HL-60 (cell line): Measurements from ENCODE around the gene TCEAL6.
"Not testable (repeated sequence)": the region's sequence is repeated elsewhere in the genome, so short reads cannot be mapped to it uniquely, and the experiment has no call there.

Experiments
- DNase-seq, 2 experiments: peaks; one replicate each; pipeline ENCODE4 v3.0.0-alpha.2; 2010 to 2020; ENCODE audit warnings: low read depth in 1 of 2, low spot score in 1 of 2
- H3K27ac ChIP-seq: fragments of 250-450 bp; sonication (Bioruptor Pico); replicated peaks from 2 replicates; pipeline ENCODE4 v1.5.1; 2020; ENCODE audit warnings: mild to moderate bottlenecking, moderate library complexity
- H3K27me3 ChIP-seq: fragments of 250-450 bp; sonication (Bioruptor Pico); 2 replicates; pipeline ENCODE4 v1.5.1; 2021; ENCODE audit warnings: mild to moderate bottlenecking, moderate library complexity; ENCODE audit not compliant: insufficient read depth, poor library complexity, severe bottlenecking
- H3K4me3 ChIP-seq: replicated peaks from 2 replicates; pipeline ENCODE4 v1.5.1; 2011; ENCODE audit warnings: mild to moderate bottlenecking, control low read depth, low read length; ENCODE audit not compliant: insufficient read depth
- GABPA ChIP-seq: IDR thresholded peaks from 2 replicates; pipeline ENCODE4 v1.6.1; 2012; ENCODE audit warnings: low read depth
- POLR2AphosphoS5 ChIP-seq: IDR thresholded peaks from 2 replicates; pipeline ENCODE4 v1.6.1; 2012; ENCODE audit warnings: low read depth
- SPI1 ChIP-seq: IDR thresholded peaks from 2 replicates; pipeline ENCODE4 v1.6.1; 2012; ENCODE audit warnings: low read depth, mild to moderate bottlenecking, borderline replicate concordance
- long read RNA-seq: library from polyadenylated mRNA; unstranded; transcript quantifications from one replicate; pipeline ENCODE4 v2.0.0, GENCODE V29; 2020
- TF ChIP-seq, protein P1 (sequence below): IDR thresholded peaks from 2 replicates; pipeline ENCODE4 v1.6.1; 2012; ENCODE audit warnings: low read depth; ENCODE audit not compliant: insufficient replicate concordance
- TF ChIP-seq, protein P2 (sequence below): IDR thresholded peaks from one replicate; pipeline ENCODE4 v1.5.1; 2011; ENCODE audit warnings: low read length, control low read depth, inconsistent platforms; ENCODE audit not compliant: insufficient read depth

Gene TCEAL6
- long read RNA-seq: 0 reads

DNA sequence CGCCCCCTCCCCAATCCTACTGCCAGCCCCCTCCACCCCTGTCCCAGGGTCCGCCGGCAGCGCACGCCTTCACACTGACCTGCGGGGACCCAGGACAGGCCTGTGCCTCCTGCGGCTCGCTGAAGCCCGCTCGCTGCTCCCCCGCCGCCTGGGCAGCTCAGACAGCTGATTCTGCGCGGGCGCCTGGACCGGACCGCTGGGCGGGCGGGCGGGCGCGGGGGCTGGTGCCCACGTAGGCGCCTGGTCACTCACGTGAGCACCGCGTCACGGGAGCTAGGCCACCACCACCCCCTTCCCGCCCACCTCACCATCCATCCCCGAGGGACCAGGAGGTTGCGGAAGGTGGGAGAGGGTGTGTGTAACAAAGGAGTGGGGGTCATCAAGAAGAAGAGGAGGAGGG, at the start of gene TCEAL6:
TCEAL6 (minus strand) TSS at position 208 of the 400 bp plus-strand sequence.
- not testable (repeated sequence) for H3K27ac ChIP-seq, DNase-seq, H3K27me3 ChIP-seq, H3K4me3 ChIP-seq

DNA sequence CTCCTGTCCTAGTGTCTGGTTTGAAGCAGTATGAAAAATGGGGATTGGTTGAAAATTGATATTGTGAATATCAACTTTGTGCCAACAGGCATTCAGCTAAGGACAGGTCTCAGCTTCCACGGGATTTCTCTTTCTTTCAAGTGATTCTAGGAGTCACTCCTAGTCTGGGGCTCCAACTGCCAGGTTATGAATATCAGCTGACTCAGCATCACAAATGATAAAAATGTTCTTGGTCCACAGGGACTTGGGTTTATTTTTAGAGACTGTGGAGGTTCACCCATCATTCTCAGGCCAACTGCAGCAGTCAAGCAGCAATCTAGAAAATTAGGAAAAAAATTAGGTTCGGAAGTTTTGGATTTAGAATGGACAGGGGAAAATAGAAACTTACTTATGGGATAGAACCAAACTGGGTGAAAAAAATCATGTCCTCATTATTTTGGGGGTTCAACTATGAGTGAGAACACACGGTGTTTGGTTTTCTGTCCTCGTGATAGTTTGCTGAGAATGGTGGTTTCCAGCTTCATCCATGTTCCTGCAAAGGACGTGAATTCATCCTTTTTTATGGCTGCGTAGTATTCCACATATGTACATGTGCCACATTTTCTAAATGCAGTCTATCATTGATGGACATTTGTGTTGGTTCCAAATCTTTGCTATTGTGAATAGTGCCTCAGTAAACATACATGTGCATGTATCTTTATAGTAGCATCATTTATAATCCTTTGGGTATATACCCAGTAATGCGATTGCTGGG, 43.9 kb upstream of the TCEAL6 start:
- no peak overlapping the region for H3K27ac ChIP-seq
- no peak overlapping the region for H3K4me3 ChIP-seq
- TF ChIP-seq SPI1: no peak
- TF ChIP-seq, protein P1, sequence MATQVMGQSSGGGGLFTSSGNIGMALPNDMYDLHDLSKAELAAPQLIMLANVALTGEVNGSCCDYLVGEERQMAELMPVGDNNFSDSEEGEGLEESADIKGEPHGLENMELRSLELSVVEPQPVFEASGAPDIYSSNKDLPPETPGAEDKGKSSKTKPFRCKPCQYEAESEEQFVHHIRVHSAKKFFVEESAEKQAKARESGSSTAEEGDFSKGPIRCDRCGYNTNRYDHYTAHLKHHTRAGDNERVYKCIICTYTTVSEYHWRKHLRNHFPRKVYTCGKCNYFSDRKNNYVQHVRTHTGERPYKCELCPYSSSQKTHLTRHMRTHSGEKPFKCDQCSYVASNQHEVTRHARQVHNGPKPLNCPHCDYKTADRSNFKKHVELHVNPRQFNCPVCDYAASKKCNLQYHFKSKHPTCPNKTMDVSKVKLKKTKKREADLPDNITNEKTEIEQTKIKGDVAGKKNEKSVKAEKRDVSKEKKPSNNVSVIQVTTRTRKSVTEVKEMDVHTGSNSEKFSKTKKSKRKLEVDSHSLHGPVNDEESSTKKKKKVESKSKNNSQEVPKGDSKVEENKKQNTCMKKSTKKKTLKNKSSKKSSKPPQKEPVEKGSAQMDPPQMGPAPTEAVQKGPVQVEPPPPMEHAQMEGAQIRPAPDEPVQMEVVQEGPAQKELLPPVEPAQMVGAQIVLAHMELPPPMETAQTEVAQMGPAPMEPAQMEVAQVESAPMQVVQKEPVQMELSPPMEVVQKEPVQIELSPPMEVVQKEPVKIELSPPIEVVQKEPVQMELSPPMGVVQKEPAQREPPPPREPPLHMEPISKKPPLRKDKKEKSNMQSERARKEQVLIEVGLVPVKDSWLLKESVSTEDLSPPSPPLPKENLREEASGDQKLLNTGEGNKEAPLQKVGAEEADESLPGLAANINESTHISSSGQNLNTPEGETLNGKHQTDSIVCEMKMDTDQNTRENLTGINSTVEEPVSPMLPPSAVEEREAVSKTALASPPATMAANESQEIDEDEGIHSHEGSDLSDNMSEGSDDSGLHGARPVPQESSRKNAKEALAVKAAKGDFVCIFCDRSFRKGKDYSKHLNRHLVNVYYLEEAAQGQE: no peak
- TF ChIP-seq, protein P2, sequence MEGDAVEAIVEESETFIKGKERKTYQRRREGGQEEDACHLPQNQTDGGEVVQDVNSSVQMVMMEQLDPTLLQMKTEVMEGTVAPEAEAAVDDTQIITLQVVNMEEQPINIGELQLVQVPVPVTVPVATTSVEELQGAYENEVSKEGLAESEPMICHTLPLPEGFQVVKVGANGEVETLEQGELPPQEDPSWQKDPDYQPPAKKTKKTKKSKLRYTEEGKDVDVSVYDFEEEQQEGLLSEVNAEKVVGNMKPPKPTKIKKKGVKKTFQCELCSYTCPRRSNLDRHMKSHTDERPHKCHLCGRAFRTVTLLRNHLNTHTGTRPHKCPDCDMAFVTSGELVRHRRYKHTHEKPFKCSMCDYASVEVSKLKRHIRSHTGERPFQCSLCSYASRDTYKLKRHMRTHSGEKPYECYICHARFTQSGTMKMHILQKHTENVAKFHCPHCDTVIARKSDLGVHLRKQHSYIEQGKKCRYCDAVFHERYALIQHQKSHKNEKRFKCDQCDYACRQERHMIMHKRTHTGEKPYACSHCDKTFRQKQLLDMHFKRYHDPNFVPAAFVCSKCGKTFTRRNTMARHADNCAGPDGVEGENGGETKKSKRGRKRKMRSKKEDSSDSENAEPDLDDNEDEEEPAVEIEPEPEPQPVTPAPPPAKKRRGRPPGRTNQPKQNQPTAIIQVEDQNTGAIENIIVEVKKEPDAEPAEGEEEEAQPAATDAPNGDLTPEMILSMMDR: no peak
- TF ChIP-seq POLR2AphosphoS5: no peak
- DNase-seq: no peak
- H3K27me3 ChIP-seq: no peaks in the 10 kb centered on the region

DNA sequence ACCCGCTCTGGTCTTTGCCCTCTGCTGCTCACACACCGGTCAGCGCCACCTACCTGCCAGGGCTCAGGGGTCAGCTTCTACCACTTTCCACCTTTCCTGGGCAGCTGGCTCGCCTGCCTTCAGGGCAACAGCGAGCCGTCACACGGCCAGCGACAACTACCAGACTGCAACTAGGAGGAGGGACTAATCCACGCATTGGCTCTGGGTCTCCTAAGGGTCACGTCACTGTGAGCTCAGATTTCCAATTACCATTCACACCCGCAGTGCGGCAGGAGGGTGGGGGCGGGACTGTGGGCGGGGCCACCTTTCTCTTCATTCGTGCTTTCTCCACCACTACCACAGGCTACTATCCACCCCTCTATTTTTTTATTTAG, 13.5 kb upstream of the TCEAL6 start, which contains the start of gene BEX5:
BEX5 (minus strand) TSS at position 172 of the 374 bp plus-strand sequence. CDS start 1,712 bp downstream, outside the sequence.
- no peak within 1 kb of the TSS for H3K27ac ChIP-seq
- DNase-seq: no peak
- TF ChIP-seq, protein P1: no peak
- no peak for TF ChIP-seq SPI1
- no peak for TF ChIP-seq POLR2AphosphoS5
- TF ChIP-seq GABPA: no peak
- TF ChIP-seq, protein P2: no peak

DNA sequence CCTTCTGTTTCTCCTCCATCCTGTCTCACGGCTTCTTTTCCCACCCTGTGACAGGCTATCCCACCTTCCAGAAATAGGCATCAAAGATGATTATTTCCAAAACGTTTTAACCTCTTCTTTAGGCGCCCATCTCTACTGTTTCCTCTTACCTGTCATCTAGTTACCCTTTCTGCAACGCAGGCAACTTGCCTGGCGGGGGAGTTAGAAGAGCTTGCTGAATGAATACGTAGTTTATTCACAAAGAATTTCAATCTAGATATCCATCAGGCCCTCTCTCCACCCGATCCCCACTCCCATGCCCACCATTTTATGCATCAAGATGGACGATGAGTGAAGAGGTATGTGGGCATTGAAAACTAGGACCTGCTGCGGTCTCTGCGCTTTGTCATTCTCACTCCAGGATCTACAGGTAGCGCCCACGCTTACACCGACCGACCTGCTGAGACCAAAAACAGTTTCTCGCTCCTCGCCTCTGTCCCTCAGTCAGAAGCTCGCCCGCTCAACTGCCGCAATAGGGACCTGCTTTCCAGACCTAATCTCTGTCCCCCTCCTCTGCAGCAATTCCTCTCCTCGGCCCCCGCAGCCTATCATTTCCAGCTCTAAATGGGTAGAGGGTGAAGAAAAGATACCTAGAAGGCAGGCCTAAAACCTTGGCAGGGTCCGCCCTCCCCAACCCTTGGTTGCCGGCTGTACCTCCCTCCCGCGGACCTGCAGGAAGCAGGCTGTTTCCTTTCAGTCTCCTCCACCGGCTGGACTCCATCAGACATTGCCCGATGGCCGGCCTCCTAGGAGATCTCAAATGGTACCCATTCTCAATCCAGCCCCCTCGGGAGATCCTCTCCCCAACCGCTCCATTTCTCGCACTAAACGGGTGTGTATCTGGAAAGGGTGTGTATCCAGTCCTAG, 12.9 kb upstream of the TCEAL6 start:
- H3K4me3 ChIP-seq: no peak overlapping the region
- no peaks in the 10 kb centered on the region for H3K27me3 ChIP-seq
- DNase-seq: no peak
- no peak overlapping the region for H3K27ac ChIP-seq
- no peak for TF ChIP-seq GABPA

More for the DNA sequence above, 13.5 kb upstream of the TCEAL6 start, which contains the start of gene BEX5:
- Histone ChIP-seq H3K27me3 (no peaks in the 10 kb centered on the region), H3K4me3 (no peak within 1 kb of the TSS)
